ENCODE measurements around the gene THSD7A. TPM values are rescaled to one million over a fixed set of nuclear protein-coding genes. Genes with fewer than 3 reads are reported as not detected.

Gene THSD7A
- total and polyA plus RNA-seq, 2 of the 13 experiments (the other 11 are each of a cell fraction or from before 2014, with no cell fraction given), result 0.01 to 0.07 TPM

GRCh38 chr7:11667810-11668185 lies 164.2 kb downstream of the THSD7A start (continued):
- no peak for TF ChIP-seq YY1 (IDR thresholded peaks at IDR 0.05; ENCODE audit: insufficient read depth, insufficient replicate concordance, low read depth, low read length)

- ChIA-PET POLR2A (no interaction called here), CTCF (ENCODE audit: low intra/inter-chr PET ratio, low total read pairs) (no interaction called here)
- no peak overlapping the region for H3K4me3 ChIP-seq (replicated peaks in 1 of 3; ENCODE audit: insufficient read depth in 1 of 3, low read depth in 2 of 3, low read length in 3 of 3)
- in situ Hi-C loops (cut with HindIII; ENCODE audit: extremely low pct_ligation_motif_present, low pct_unique_long_range_greater_than_20kb), result no loop called here
- no peak overlapping the region for H3K9ac ChIP-seq (ENCODE audit: insufficient read depth, low read depth, low read length)
- H4K20me1 ChIP-seq (ENCODE audit: insufficient read depth, low read length), result no peaks in the 10 kb centered on the region
- no peaks in the 10 kb centered on the region for H3K36me3 ChIP-seq (replicated peaks in 1 of 2; ENCODE audit: control insufficient read depth in 1 of 2, insufficient read depth in 2 of 2, low read length in 2 of 2)
- ATAC-seq, result no peak
- no peak overlapping the region for H3K27ac ChIP-seq (ENCODE audit: extremely low read length, insufficient read depth, low read length)
- WGBS (ENCODE audit: low lambda C conversion rate), result 1% methylated on average over 7 of the region's 7 CpGs
- H3K4me2 ChIP-seq (ENCODE audit: low read depth, low read length), result no peak overlapping the region
- BruUV-seq (replicated peaks), result no TSS peak
- H2AFZ ChIP-seq (ENCODE audit: low read length), result no peak overlapping the region
- intact Hi-C loops (cut with micrococcal nuclease; ENCODE audit: unreplicated experiment), result no loop called here
- no peak for FAIRE-seq
- H3K9me3 ChIP-seq (ENCODE audit: low read length), result no peaks in the 10 kb centered on the region
- H3K27me3 ChIP-seq (ENCODE audit: control insufficient read depth in 1 of 2, insufficient read depth in 2 of 2, low read length in 2 of 2), result no peaks in the 10 kb centered on the region
- DNase-seq (ENCODE audit: low spot score), result no peak
- TF ChIP-seq ZNF749 (CRISPR knock-in tag; IDR thresholded peaks at IDR 0.05; ENCODE audit: borderline replicate concordance) (no peak), PHF21A (CRISPR knock-in tag; IDR thresholded peaks at IDR 0.05) (no peak), ZNF773 (CRISPR knock-in tag; IDR thresholded peaks at IDR 0.05; ENCODE audit: borderline replicate concordance) (no peak), PCBP1 (IDR thresholded peaks at IDR 0.05; ENCODE audit: borderline replicate concordance, low read depth, low read length) (no peak), ISX (CRISPR knock-in tag; conservative IDR thresholded peaks at IDR 0.05) (no peak), SMC3 (IDR thresholded peaks at IDR 0.05; ENCODE audit: low read length) (no peak), ZNF263 (CRISPR knock-in tag; IDR thresholded peaks at IDR 0.05) (no peak), HHEX (CRISPR knock-in tag; IDR thresholded peaks at IDR 0.05) (no peak), MAFG (CRISPR knock-in tag; IDR thresholded peaks at IDR 0.05) (no peak)
- H3K4me1 ChIP-seq (ENCODE audit: insufficient read depth, low read length), result no peaks in the 10 kb centered on the region
- H3K79me2 ChIP-seq (ENCODE audit: insufficient read depth, low read length), result no peaks in the 10 kb centered on the region
These were observed 164.8 kb downstream of the THSD7A start for GRCh38 chr7:11667071-11667809.
